CD14-positive monocyte (primary cell): Measurements from ENCODE around the gene ACAA1. TPM values are rescaled to one million over a fixed set of nuclear protein-coding genes. Genes with fewer than 3 reads are reported as not detected.
A peak's percentile ranks its signal among the peaks of the same experiment; 100 is the strongest.

ENCODE experiments used
- DNase-seq, 3 donors: peaks; one replicate each; pipeline ENCODE4 v3.0.0-alpha.2; 2011 to 2022
- H2AFZ ChIP-seq: 2 replicates; pipeline ENCODE4 v1.6.0; 2012; ENCODE audit warnings: mild to moderate bottlenecking, low read depth, low read length, inconsistent platforms; ENCODE audit not compliant: insufficient read depth, poor library complexity, severe bottlenecking
- H3K27ac ChIP-seq, 2 donors: 1 replicate in 1 of 2; 2 replicates in 1 of 2; pipeline ENCODE4 v1.5.1; 2012 to 2013; ENCODE audit warnings: low read length in 2 of 2, control low read depth in 1 of 2, inconsistent platforms in 1 of 2, low read depth in 1 of 2, mild to moderate bottlenecking in 1 of 2
- H3K27me3 ChIP-seq, 2 donors: one replicate each; pipeline versions ENCODE4 v1.6.0 to v1.6.1; 2011 to 2013; ENCODE audit warnings: low read length in 2 of 2; ENCODE audit not compliant: control insufficient read depth in 2 of 2, insufficient read depth in 2 of 2
- H3K36me3 ChIP-seq, 2 donors: replicated peaks in 1 of 2; 1 replicate in 1 of 2; 2 replicates in 1 of 2; pipeline versions ENCODE4 v1.5.1 to v1.6.1; 2012 to 2013; ENCODE audit warnings: low read length in 2 of 2, control low read depth in 1 of 2, inconsistent platforms in 1 of 2, mild to moderate bottlenecking in 1 of 2; ENCODE audit not compliant: insufficient read depth in 2 of 2, control insufficient read depth in 1 of 2
- H3K4me1 ChIP-seq, 2 donors: 1 replicate in 1 of 2; 2 replicates in 1 of 2; pipeline versions ENCODE4 v1.5.1 to v1.6.1; 2012 to 2013; ENCODE audit warnings: low read length in 2 of 2, control low read depth in 1 of 2, inconsistent platforms in 1 of 2, mild to moderate bottlenecking in 1 of 2, moderate library complexity in 1 of 2; ENCODE audit not compliant: insufficient read depth in 2 of 2, control insufficient read depth in 1 of 2
- H3K4me2 ChIP-seq: replicated peaks from 2 replicates; pipeline ENCODE3; 2012; ENCODE audit warnings: low read length, moderate library complexity, mild to moderate bottlenecking; ENCODE audit not compliant: poor library complexity, severe bottlenecking; ENCODE audit errors: extremely low read depth
- H3K4me3 ChIP-seq, 3 experiments: fragments of 200-600 bp in 1 of 3; sonication (generic) in 1 of 3; replicated peaks in 1 of 3; 1 replicate in 2 of 3; 2 replicates in 1 of 3; pipeline ENCODE4 v1.5.1; 2011 to 2013; ENCODE audit warnings: low read length in 3 of 3, mild to moderate bottlenecking in 3 of 3, control low read depth in 2 of 3, low read depth in 2 of 3, inconsistent platforms in 1 of 3, moderate library complexity in 1 of 3
- H3K79me2 ChIP-seq: 2 replicates; pipeline ENCODE4 v1.6.0; 2012; ENCODE audit warnings: mild to moderate bottlenecking, control low read depth, inconsistent platforms, low read length, moderate library complexity; ENCODE audit not compliant: insufficient read depth
- H3K9ac ChIP-seq: 2 replicates; pipeline ENCODE4 v1.6.0; 2017; ENCODE audit warnings: low read length, mild to moderate bottlenecking; ENCODE audit not compliant: insufficient read depth, poor library complexity, severe bottlenecking
- H3K9me3 ChIP-seq, 2 donors: replicated peaks in 1 of 2; 1 replicate in 1 of 2; 2 replicates in 1 of 2; pipeline versions ENCODE4 v1.5.1 to v1.6.1; 2012 to 2013; ENCODE audit warnings: low read length in 2 of 2, control low read depth in 1 of 2; ENCODE audit not compliant: control insufficient read depth in 1 of 2, insufficient read depth in 1 of 2
- H4K20me1 ChIP-seq: 2 replicates; pipeline ENCODE4 v1.6.0; 2012; ENCODE audit warnings: mild to moderate bottlenecking, low read length, control low read depth, moderate library complexity; ENCODE audit not compliant: insufficient read depth
- H3K27ac Mint-ChIP-seq, 7 donors: one replicate each; pipeline ENCODE4 v1.8.0; 2020; ENCODE audit warnings: mild to moderate bottlenecking in 7 of 7, mixed read lengths in 7 of 7, moderate library complexity in 6 of 7, inconsistent platforms in 2 of 7
- H3K27me3 Mint-ChIP-seq, 3 donors: one replicate each; pipeline ENCODE4 v1.8.0; 2021 to 2022; ENCODE audit warnings: low read depth in 3 of 3, mild to moderate bottlenecking in 3 of 3, mixed read lengths in 3 of 3, moderate library complexity in 3 of 3, inconsistent platforms in 1 of 3
- H3K36me3 Mint-ChIP-seq, 2 donors: one replicate each; pipeline ENCODE4 v1.8.0; 2020; ENCODE audit warnings: mixed read lengths in 2 of 2, inconsistent platforms in 1 of 2, mild to moderate bottlenecking in 1 of 2
- H3K4me1 Mint-ChIP-seq: one replicate; pipeline ENCODE4 v1.8.0; 2020; ENCODE audit warnings: mild to moderate bottlenecking, mixed read lengths
- H3K4me3 Mint-ChIP-seq, 2 donors: one replicate each; pipeline ENCODE4 v1.8.0; 2020; ENCODE audit warnings: mild to moderate bottlenecking in 2 of 2, mixed read lengths in 2 of 2, moderate library complexity in 1 of 2
- H3K9me3 Mint-ChIP-seq, 7 donors: one replicate each; pipeline ENCODE4 v1.8.0; 2020 to 2022; ENCODE audit warnings: mixed read lengths in 7 of 7, mild to moderate bottlenecking in 6 of 7, moderate library complexity in 6 of 7, inconsistent platforms in 2 of 7
- WGBS: methylation state at CpG from one replicate; pipeline ENCODE4 v1.1.5; 2013; ENCODE audit warnings: missing lambda C conversion rate; ENCODE audit not compliant: insufficient coverage; 5-methylcytosine and 5-hydroxymethylcytosine counted together
- intact Hi-C, 2 donors: fragments of 100-400 bp; cut with micrococcal nuclease; formaldehyde crosslinking; loops; one replicate each; pipeline versions ENCODE4 v1.15.0 to v1.15.1; 2023
- polyA plus RNA-seq, 3 donors: library from polyadenylated mRNA; depleted of rRNA in 1 of 3; unstranded in 2 of 3; stranded (reverse) in 1 of 3; fragments of 300-500 nt in 2 of 3; fragments of >200 nt in 1 of 3; fragmentation: Illumina TruSeq in 2 of 3; gene quantifications; 1 replicate in 2 of 3; 2 replicates in 1 of 3; pipeline ENCODE4 v1.2.3, GENCODE V29; 2012 to 2021
- TF ChIP-seq, protein P1 (sequence below): fragments of 200-600 bp; IDR thresholded peaks from one replicate; pipeline ENCODE4 v1.8.0; 2022; ENCODE audit warnings: antibody characterized with exemption, mild to moderate bottlenecking

Gene ACAA1
- polyA plus RNA-seq, 3 donors = 123 to 268 (median 133) TPM

DNA sequence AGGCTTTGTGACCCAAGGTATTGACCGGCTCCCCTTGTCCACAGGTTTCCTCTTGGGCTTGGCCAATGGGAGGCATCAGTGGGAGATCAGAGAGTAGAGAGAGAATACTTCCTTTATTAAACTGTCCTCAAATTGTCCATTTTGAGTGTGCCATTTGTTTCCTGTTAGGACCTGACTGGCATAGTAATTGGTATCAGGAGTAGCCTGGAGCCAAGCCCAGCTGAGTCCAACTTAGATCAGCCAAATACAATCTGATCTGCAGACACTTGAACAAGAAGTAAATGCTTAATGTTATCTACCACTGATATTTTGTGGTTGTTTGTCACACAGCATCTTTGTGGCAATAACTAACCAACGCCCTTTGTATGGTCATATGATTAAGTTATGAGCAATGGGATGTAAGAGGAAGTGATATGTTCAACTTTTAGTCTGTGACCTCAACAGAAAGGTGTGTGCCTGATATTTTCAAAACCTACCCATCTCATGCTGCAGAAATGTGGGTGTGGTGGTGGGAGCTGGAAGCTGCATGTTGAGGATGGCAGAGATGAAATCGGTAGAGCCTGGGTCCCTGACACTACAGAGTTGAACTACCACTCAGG lies 14.8 kb upstream of the ACAA1 start:
- no peaks in the 10 kb centered on the region for H3K36me3 ChIP-seq
- no peaks in the 10 kb centered on the region for H3K9me3 ChIP-seq
- TF ChIP-seq, protein P1, sequence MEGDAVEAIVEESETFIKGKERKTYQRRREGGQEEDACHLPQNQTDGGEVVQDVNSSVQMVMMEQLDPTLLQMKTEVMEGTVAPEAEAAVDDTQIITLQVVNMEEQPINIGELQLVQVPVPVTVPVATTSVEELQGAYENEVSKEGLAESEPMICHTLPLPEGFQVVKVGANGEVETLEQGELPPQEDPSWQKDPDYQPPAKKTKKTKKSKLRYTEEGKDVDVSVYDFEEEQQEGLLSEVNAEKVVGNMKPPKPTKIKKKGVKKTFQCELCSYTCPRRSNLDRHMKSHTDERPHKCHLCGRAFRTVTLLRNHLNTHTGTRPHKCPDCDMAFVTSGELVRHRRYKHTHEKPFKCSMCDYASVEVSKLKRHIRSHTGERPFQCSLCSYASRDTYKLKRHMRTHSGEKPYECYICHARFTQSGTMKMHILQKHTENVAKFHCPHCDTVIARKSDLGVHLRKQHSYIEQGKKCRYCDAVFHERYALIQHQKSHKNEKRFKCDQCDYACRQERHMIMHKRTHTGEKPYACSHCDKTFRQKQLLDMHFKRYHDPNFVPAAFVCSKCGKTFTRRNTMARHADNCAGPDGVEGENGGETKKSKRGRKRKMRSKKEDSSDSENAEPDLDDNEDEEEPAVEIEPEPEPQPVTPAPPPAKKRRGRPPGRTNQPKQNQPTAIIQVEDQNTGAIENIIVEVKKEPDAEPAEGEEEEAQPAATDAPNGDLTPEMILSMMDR = no peak
- DNase-seq = peak; percentile 84 to 93 (median 90)
- no CpG with 5 or more reads among the region's 3 CpGs for WGBS
- Mint-ChIP-seq H3K27ac (peak overlapping the region; percentile 97 to 99 (median 98)), H3K4me1 (peaks cover 78% of the 10 kb centered on the region), H3K36me3 (peaks cover 4 to 12% of the 10 kb centered on the region in 2 donors), H3K4me3 (peak overlapping the region in 1 of 2 donors; percentile 64), H3K9me3 (peaks cover 0 to 8% (median 3%) of the 10 kb centered on the region in 7 donors), H3K27me3 (no peaks in the 10 kb centered on the region)
- intact Hi-C loops = no loop called here
- H4K20me1 ChIP-seq = no peaks in the 10 kb centered on the region
- H3K4me2 ChIP-seq = peak overlapping the region; percentile 16
- peak overlapping the region; percentile 93 to 95 for H3K27ac ChIP-seq
- H2AFZ ChIP-seq = no peak overlapping the region
- peak overlapping the region; percentile 33 for H3K9ac ChIP-seq
- no peaks in the 10 kb centered on the region for H3K27me3 ChIP-seq
- H3K79me2 ChIP-seq = no peaks in the 10 kb centered on the region
- H3K4me3 ChIP-seq = peak overlapping the region in 1 of 3 experiments; percentile 27
- peaks cover 80 to 81% of the 10 kb centered on the region in 2 donors for H3K4me1 ChIP-seq

DNA sequence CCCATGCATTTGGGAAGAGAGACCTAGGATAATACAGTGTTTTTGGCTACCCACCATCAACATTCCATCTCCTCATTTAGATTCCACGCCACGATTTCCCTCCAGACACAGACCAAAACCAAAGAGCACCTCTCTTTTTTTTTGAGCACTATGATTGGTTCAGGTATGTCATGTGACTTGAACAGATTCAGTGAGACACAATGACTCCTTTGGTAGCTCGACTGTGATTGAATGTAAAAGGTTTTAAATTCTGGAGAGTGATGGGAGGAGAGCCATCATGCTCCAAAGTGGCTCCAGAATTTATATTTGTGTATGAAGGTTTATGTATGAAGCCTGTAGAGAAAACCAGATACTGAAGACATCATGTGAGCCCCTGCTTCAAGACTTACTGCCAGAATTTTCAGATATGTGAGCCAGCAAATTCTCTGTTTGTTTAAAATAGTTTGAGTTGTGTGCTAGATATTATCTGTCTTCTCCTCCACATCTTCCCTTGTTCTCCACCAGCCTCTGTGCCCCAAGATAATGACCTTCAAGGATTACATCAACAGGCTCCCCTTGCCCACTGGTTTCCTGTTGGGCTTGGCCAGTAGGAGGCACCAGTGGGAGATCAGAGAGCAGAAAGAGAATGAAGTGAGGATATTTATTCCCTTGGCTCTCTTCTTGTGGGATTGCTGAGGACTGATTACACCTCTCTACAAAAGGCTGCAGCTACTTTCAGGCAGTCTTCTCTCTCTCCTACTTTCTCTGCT lies 14.0 kb upstream of the ACAA1 start:
- peaks cover 0 to 2% (median 0%) of the 10 kb centered on the region in 3 donors for H3K27me3 Mint-ChIP-seq
- Histone ChIP-seq H3K4me2 (peak overlapping the region; percentile 16), H3K36me3 (no peaks in the 10 kb centered on the region), H3K4me3 (peak overlapping the region in 1 of 3 experiments; percentile 27), H3K9ac (peak overlapping the region; percentile 33), H4K20me1 (no peaks in the 10 kb centered on the region), H3K27me3 (no peaks in the 10 kb centered on the region), H3K9me3 (no peaks in the 10 kb centered on the region), H3K4me1 (peaks cover 87 to 88% of the 10 kb centered on the region in 2 donors), H3K79me2 (no peaks in the 10 kb centered on the region), H3K27ac (peak overlapping the region; percentile 93 to 95), H2AFZ (no peak overlapping the region)
- peak overlapping the region; percentile 97 to 99 (median 98) for H3K27ac Mint-ChIP-seq
- TF ChIP-seq, protein P1 = no peak
- peaks cover 3 to 11% (median 5%) of the 10 kb centered on the region in 7 donors for H3K9me3 Mint-ChIP-seq
- no peak overlapping the region for H3K4me3 Mint-ChIP-seq
- H3K36me3 Mint-ChIP-seq = peaks cover 8 to 12% of the 10 kb centered on the region in 2 donors
- intact Hi-C loops = no loop called here
- DNase-seq = no peak
- no CpG with 5 or more reads among the region's 3 CpGs for WGBS
- H3K4me1 Mint-ChIP-seq = peaks cover 85% of the 10 kb centered on the region
